ENCODE data around the gene VPS33A.

GRCh38 chr12:122202017-122202416, 64.3 kb downstream of the VPS33A start:
- TF ChIP-seq CTCF (conservative IDR thresholded peaks at IDR 0.05 in 1 of 2, IDR thresholded peaks at IDR 0.05 in 1 of 2; ENCODE audit: low read depth in 1 of 2, low read length in 2 of 2): no peak
- TF ChIP-seq EZH2 (IDR thresholded peaks at IDR 0.05; ENCODE audit: low read length, missing control alignments): no peak
